K562 (cell line): Measurements from ENCODE around the gene NELL1. TPM values are rescaled to one million over a fixed set of nuclear protein-coding genes. Genes with fewer than 3 reads are reported as not detected.

Source experiments
- ATAC-seq: fragments of 200-7000 bp; cut with Tn5 transposase; 3 replicates; pipeline ENCODE4 v1.9.1; 2020; ENCODE audit warnings: moderate library complexity
- BruUV-seq: library from RNA; stranded (reverse); fragments of 400-500 nt; replicated peaks from 2 replicates; lab custom pipeline; 2021; lab: Mats Ljungman, UMichigan
- CTCF ChIA-PET: fragments of 300-600 bp; formaldehyde crosslinking; extraction: SDS; loops from one replicate; lab custom pipeline; 2021; ENCODE audit warnings: low intra/inter-chr PET ratio; lab: Yijun Ruan, JAX
- POLR2A ChIA-PET: fragments of 300-600, 350-650 bp; sonication (Branson Sonifier 250); formaldehyde crosslinking; extraction: SDS; loops from one replicate; lab custom pipeline; 2021; ENCODE audit warnings: antibody characterized with exemption, inconsistent platforms; lab: Yijun Ruan, JAX
- DNase-seq, 4 experiments: peaks; one replicate each; pipeline versions ENCODE4 v3.0.0 to v3.0.0-alpha.2; 2011 to 2018; ENCODE audit warnings: low spot score in 3 of 4, mixed read lengths in 3 of 4; ENCODE audit errors: extremely low read depth in 1 of 4
- FAIRE-seq: peaks from 2 replicates; lab custom pipeline; 2011; peaks lifted over from hg19 to GRCh38; lab: Jason Lieb, UNC
- H2AFZ ChIP-seq: 2 replicates; pipeline ENCODE4 v1.6.0; 2011; ENCODE audit warnings: low read depth, low read length, control low read depth, inconsistent platforms
- H3K27ac ChIP-seq: fragments of 200-600 bp; 3 replicates; pipeline ENCODE4 v1.8.0; 2011; ENCODE audit warnings: low read depth, mild to moderate bottlenecking, control low read depth, inconsistent platforms, low read length, moderate library complexity, mixed read lengths; ENCODE audit errors: extremely low read depth
- H3K27me3 ChIP-seq, 2 experiments: fragments of 300-600 bp in 1 of 2; 2 replicates in 1 of 2; 3 replicates in 1 of 2; pipeline versions ENCODE4 v1.6.0 to v1.8.0; 2011; ENCODE audit warnings: inconsistent platforms in 2 of 2, low read length in 2 of 2, mild to moderate bottlenecking in 1 of 2, mixed read lengths in 1 of 2, moderate library complexity in 1 of 2; ENCODE audit not compliant: control insufficient read depth in 2 of 2, insufficient read depth in 2 of 2
- H3K36me3 ChIP-seq: fragments of 300-600 bp; 3 replicates; pipeline ENCODE4 v1.8.0; 2011; ENCODE audit warnings: mild to moderate bottlenecking, low read length, inconsistent platforms; ENCODE audit not compliant: control insufficient read depth, insufficient read depth
- H3K4me1 ChIP-seq, 2 experiments: fragments of 200-600 bp in 1 of 2; replicated peaks in 1 of 2; 2 replicates in 1 of 2; 3 replicates in 1 of 2; pipeline versions ENCODE4 v1.5.1 to v1.8.0; 2011; ENCODE audit warnings: inconsistent platforms in 2 of 2, low read length in 2 of 2, mild to moderate bottlenecking in 1 of 2, mixed read lengths in 1 of 2, moderate library complexity in 1 of 2; ENCODE audit not compliant: control insufficient read depth in 2 of 2, insufficient read depth in 2 of 2
- H3K4me2 ChIP-seq: 2 replicates; pipeline ENCODE4 v1.6.1; 2011; ENCODE audit warnings: low read length, control low read depth, inconsistent platforms, mixed read lengths; ENCODE audit not compliant: insufficient read depth
- H3K4me3 ChIP-seq: fragments of 200-600 bp; sonication (generic), shearing (Covaris generic); 2 replicates; pipeline ENCODE4 v1.5.1; 2016; ENCODE audit warnings: control low read depth, inconsistent platforms
- H3K79me2 ChIP-seq: fragments of 200-600 bp; 3 replicates; pipeline ENCODE4 v1.8.0; 2011; ENCODE audit warnings: low read length, inconsistent platforms; ENCODE audit not compliant: control insufficient read depth, insufficient read depth
- H3K9ac ChIP-seq, 2 experiments: 2 replicates each; pipeline versions ENCODE4 v1.6.0 to v1.6.1; 2011; ENCODE audit warnings: low read depth in 2 of 2, low read length in 2 of 2, control low read depth in 1 of 2, inconsistent platforms in 1 of 2, mild to moderate bottlenecking in 1 of 2, mixed read lengths in 1 of 2; ENCODE audit not compliant: insufficient read depth in 1 of 2
- H3K9me1 ChIP-seq: one replicate; pipeline ENCODE4 v1.6.0; 2011; ENCODE audit warnings: inconsistent platforms, mild to moderate bottlenecking, low read length, moderate library complexity; ENCODE audit not compliant: control insufficient read depth, insufficient read depth
- H3K9me3 ChIP-seq: replicated peaks from 2 replicates; pipeline ENCODE4 v1.5.1; 2011; ENCODE audit warnings: low read depth, low read length, inconsistent platforms; ENCODE audit not compliant: control insufficient read depth, insufficient read depth
- H4K20me1 ChIP-seq: replicated peaks from 2 replicates; pipeline ENCODE4 v1.6.1; 2011; ENCODE audit warnings: low read length, inconsistent platforms, mixed read lengths; ENCODE audit not compliant: control insufficient read depth, insufficient read depth
- ATF1 ChIP-seq, 2 experiments: fragments of 450-650 bp in 1 of 2; IDR thresholded peaks; 2 replicates each; pipeline ENCODE4 v1.6.1; 2016; ENCODE audit warnings: missing compliant biosample characterization in 1 of 2, missing genetic modification characterization in 1 of 2
- CEBPG ChIP-seq, 3 experiments: fragments of 200-800 bp in 1 of 3; sonication (Bioruptor generic) in 1 of 3; sonication (generic) in 1 of 3; formaldehyde crosslinking in 1 of 3; IDR thresholded peaks in 2 of 3; conservative IDR thresholded peaks in 1 of 3; 2 replicates each; pipeline versions ENCODE4 v1.6.1 to v1.8.0; 2016 to 2022; ENCODE audit warnings: missing compliant biosample characterization in 2 of 3, missing genetic modification characterization in 2 of 3, mild to moderate bottlenecking in 1 of 3, missing genetic modification reagents in 1 of 3
- CLOCK ChIP-seq: fragments of 250-450 bp; sonication (Bioruptor Pico); IDR thresholded peaks from 2 replicates; pipeline ENCODE4 v1.4.0; 2020; ENCODE audit warnings: mild to moderate bottlenecking, moderate library complexity, borderline replicate concordance
- ELF2 ChIP-seq: fragments of 250-450 bp; sonication (Bioruptor Pico); IDR thresholded peaks from 2 replicates; pipeline ENCODE4 v1.5.0; 2021; ENCODE audit warnings: mild to moderate bottlenecking
- FOXA1 ChIP-seq: fragments of 450-650 bp; IDR thresholded peaks from 2 replicates; pipeline ENCODE4 v1.6.1; 2016; ENCODE audit warnings: mild to moderate bottlenecking, borderline replicate concordance
- HNRNPL ChIP-seq: fragments of 200-400 bp; formaldehyde crosslinking; IDR thresholded peaks from 2 replicates; pipeline ENCODE4 v1.6.1; 2017; ENCODE audit warnings: low read depth, mild to moderate bottlenecking, low read length
- MTA3 ChIP-seq: fragments of 450-650 bp; formaldehyde crosslinking; IDR thresholded peaks from 2 replicates; pipeline ENCODE4 v1.6.1; 2017; ENCODE audit warnings: mild to moderate bottlenecking, borderline replicate concordance
- MYBL2 ChIP-seq, 2 experiments: fragments of 450-650 bp in 1 of 2; sonication (generic) in 1 of 2; formaldehyde crosslinking in 1 of 2; IDR thresholded peaks; 2 replicates each; pipeline versions ENCODE4 v1.6.1 to v1.8.1; 2017 to 2022; ENCODE audit warnings: borderline replicate concordance in 1 of 2, inconsistent platforms in 1 of 2, low read depth in 1 of 2, mild to moderate bottlenecking in 1 of 2, missing genetic modification reagents in 1 of 2, moderate library complexity in 1 of 2
- NONO ChIP-seq, 2 experiments: fragments of 200-400 bp in 1 of 2; fragments of 450-650 bp in 1 of 2; formaldehyde crosslinking in 1 of 2; IDR thresholded peaks; 2 replicates each; pipeline ENCODE4 v1.6.1; 2017; ENCODE audit warnings: low read depth in 2 of 2, mild to moderate bottlenecking in 2 of 2, moderate library complexity in 2 of 2, low read length in 1 of 2
- POLR2A ChIP-seq: fragments of 450-650 bp; conservative IDR thresholded peaks from 2 replicates; pipeline ENCODE4 v1.6.1; 2016
- TBP ChIP-seq: optimal IDR thresholded peaks from 2 replicates; pipeline ENCODE3; 2011; ENCODE audit warnings: low read depth, low read length, improper control_type of control experiment
- TCF3 ChIP-seq: sonication (generic); formaldehyde crosslinking; IDR thresholded peaks from 2 replicates; pipeline ENCODE4 v1.4.0; 2020; ENCODE audit warnings: mild to moderate bottlenecking, missing genetic modification reagents
- TFAM ChIP-seq: fragments of 250-450 bp; sonication (Bioruptor Pico); conservative IDR thresholded peaks from 2 replicates; pipeline ENCODE4 v1.5.0; 2021; ENCODE audit warnings: mild to moderate bottlenecking, moderate library complexity
- ZBTB8A ChIP-seq: fragments of 450-650 bp; IDR thresholded peaks from 2 replicates; pipeline ENCODE4 v1.6.1; 2018; ENCODE audit warnings: mild to moderate bottlenecking, moderate library complexity; ENCODE audit not compliant: partially characterized antibody
- ZFPM2 ChIP-seq: fragments of 250-450 bp; sonication (Bioruptor Pico); IDR thresholded peaks from 2 replicates; pipeline ENCODE4 v1.5.1; 2022; ENCODE audit warnings: mild to moderate bottlenecking
- ZNF124 ChIP-seq: sonication (generic); formaldehyde crosslinking; IDR thresholded peaks from 2 replicates; pipeline ENCODE4 v1.8.1; 2022; ENCODE audit warnings: missing genetic modification reagents
- in situ Hi-C: fragments of 300-500 bp; cut with MboI; formaldehyde crosslinking; loops from 4 replicates; pipeline ENCODE4 v1.15.0; 2018; ENCODE audit warnings: inconsistent platforms, mixed read lengths
- intact Hi-C: fragments of 100-400 bp; cut with micrococcal nuclease; formaldehyde crosslinking; loops from 2 replicates; pipeline ENCODE4 v1.14.2; 2022
- polyA plus RNA-seq, 8 experiments: library from polyadenylated mRNA; depleted of rRNA in 4 of 8; stranded (reverse) in 5 of 8; unstranded in 3 of 8; fragments of >200 nt; fragmentation: Nextera tagmentation in 2 of 8; fragmentation: Illumina TruSeq in 1 of 8; extraction: Ambion mirVana in 2 of 8; extraction: Trizol in 1 of 8; gene quantifications; 2 replicates each; pipeline versions ENCODE4 v1.2.1 to v1.2.3, GENCODE V29; 2011 to 2014; ENCODE audit warnings: inconsistent platforms in 1 of 8, missing spikeins in 1 of 8
- total RNA-seq, 7 experiments: library from RNA; depleted of rRNA in 6 of 7; stranded (reverse); fragments of >200 nt in 6 of 7; fragmentation: Illumina TruSeq in 2 of 7; extraction: Trizol in 2 of 7; gene quantifications; 2 replicates each; pipeline versions ENCODE4 v1.2.1 to v1.2.3, GENCODE V29; 2011 to 2021; ENCODE audit warnings: low replicate concordance in 1 of 7
- TF ChIP-seq, protein P1 (sequence below): fragments of 250-450 bp; sonication (Bioruptor Pico); IDR thresholded peaks from 2 replicates; pipeline ENCODE4 v1.9.0; 2021; ENCODE audit warnings: mild to moderate bottlenecking

Gene NELL1
- total and polyA plus RNA-seq, 9 of the 15 experiments (the other 6 are each of a cell fraction or from before 2014, with no cell fraction given), result not detected

DNA sequence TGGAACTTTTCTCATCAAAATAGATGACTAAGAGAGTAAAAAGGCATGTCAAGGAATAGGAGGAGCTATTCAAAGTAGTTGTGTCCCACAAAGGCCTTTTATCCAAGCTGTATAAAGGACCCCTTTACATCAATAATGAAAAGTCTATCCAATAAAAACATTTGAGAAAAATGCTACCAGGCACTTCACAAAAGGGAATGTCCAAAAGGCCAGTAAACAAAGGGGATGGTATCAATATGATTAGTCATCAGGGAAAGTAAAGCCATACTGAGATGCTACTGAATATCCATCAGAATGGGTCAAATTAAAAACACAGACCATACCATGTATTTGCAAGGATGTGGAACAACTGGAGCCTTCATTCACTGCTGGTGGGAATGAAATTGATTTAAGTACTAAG, 224.9 kb downstream of the NELL1 start:
- TF ChIP-seq CLOCK (no peak), ZNF124 (CRISPR knock-in tag) (no peak), TBP (no peak), FOXA1 (no peak), MTA3 (no peak), ATF1 (CRISPR knock-in tag; IDR thresholded peaks at IDR 0.05) (no peak), ATF1 (tag; IDR thresholded peaks at IDR 0.05) (no peak), MYBL2 (IDR thresholded peaks at IDR 0.05; ENCODE audit: low read depth) (no peak), MYBL2 (CRISPR knock-in tag; IDR thresholded peaks at IDR 0.05; ENCODE audit: borderline replicate concordance) (no peak), ELF2 (CRISPR knock-in tag) (no peak), NONO (IDR thresholded peaks at IDR 0.05; ENCODE audit: low read depth in 2 of 2, low read length in 1 of 2) (no peak), TFAM (no peak), CEBPG (CRISPR knock-in tag; IDR thresholded peaks at IDR 0.05) (no peak), CEBPG (tag; conservative IDR thresholded peaks at IDR 0.05 in 1 of 2, IDR thresholded peaks at IDR 0.05 in 1 of 2) (no peak), POLR2A (no peak), ZBTB8A (no peak), TCF3 (CRISPR knock-in tag) (no peak), HNRNPL (no peak), ZFPM2 (CRISPR knock-in tag) (no peak)
- TF ChIP-seq, protein P1, sequence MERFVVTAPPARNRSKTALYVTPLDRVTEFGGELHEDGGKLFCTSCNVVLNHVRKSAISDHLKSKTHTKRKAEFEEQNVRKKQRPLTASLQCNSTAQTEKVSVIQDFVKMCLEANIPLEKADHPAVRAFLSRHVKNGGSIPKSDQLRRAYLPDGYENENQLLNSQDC (CRISPR knock-in tag), result no peak
- TF ChIP-seq, all 486 proteins: peak for 0
- intact Hi-C loops (no loop called here), in situ Hi-C loops (no loop called here)
- Histone ChIP-seq H3K79me2 (no peaks in the 10 kb centered on the region), H3K27me3 (no peaks in the 10 kb centered on the region), H3K9me3 (no peaks in the 10 kb centered on the region), H4K20me1 (no peaks in the 10 kb centered on the region), H3K36me3 (no peaks in the 10 kb centered on the region), H3K4me2 (no peak overlapping the region), H3K4me3 (no peak overlapping the region), H3K27ac (no peak overlapping the region), H3K9me1 (no peaks in the 10 kb centered on the region), H2AFZ (no peak overlapping the region), H3K9ac (no peak overlapping the region), H3K4me1 (no peaks in the 10 kb centered on the region)
- POLR2A ChIA-PET, result no interaction called here
- ATAC-seq, result no peak
- no TSS peak for BruUV-seq
- CTCF ChIA-PET, result no interaction called here
- no peak for FAIRE-seq
- no peak for DNase-seq
